K562 (cell line): Measurements from ENCODE around the gene RBMS1. TPM values are rescaled to one million over a fixed set of nuclear protein-coding genes. Genes with fewer than 3 reads are reported as not detected.

Source experiments
- polyA plus RNA-seq, 8 experiments: library from polyadenylated mRNA; depleted of rRNA in 4 of 8; stranded (reverse) in 5 of 8; unstranded in 3 of 8; fragments of >200 nt; fragmentation: Nextera tagmentation in 2 of 8; fragmentation: Illumina TruSeq in 1 of 8; extraction: Ambion mirVana in 2 of 8; extraction: Trizol in 1 of 8; gene quantifications; 2 replicates each; pipeline versions ENCODE4 v1.2.1 to v1.2.3, GENCODE V29; 2011 to 2014; ENCODE audit warnings: inconsistent platforms in 1 of 8, missing spikeins in 1 of 8
- total RNA-seq, 7 experiments: library from RNA; depleted of rRNA in 6 of 7; stranded (reverse); fragments of >200 nt in 6 of 7; fragmentation: Illumina TruSeq in 2 of 7; extraction: Trizol in 2 of 7; gene quantifications; 2 replicates each; pipeline versions ENCODE4 v1.2.1 to v1.2.3, GENCODE V29; 2011 to 2021; ENCODE audit warnings: low replicate concordance in 1 of 7
- TF ChIP-seq, protein P1 (sequence below): fragments of 200-600 bp; sonication (generic); IDR thresholded peaks from one replicate; pipeline ENCODE4 v1.6.1; 2012; ENCODE audit warnings: mild to moderate bottlenecking, low read depth, low read length, inconsistent platforms
- TF ChIP-seq, protein P2 (sequence below): IDR thresholded peaks from 2 replicates; pipeline ENCODE4 v1.6.1; 2016; ENCODE audit warnings: missing genetic modification characterization, missing compliant biosample characterization

Gene RBMS1
- total and polyA plus RNA-seq, 9 of the 15 experiments (the other 6 are each of a cell fraction or from before 2014, with no cell fraction given): 0.04 to 0.31 (median 0.09) TPM; not detected in 6

DNA sequence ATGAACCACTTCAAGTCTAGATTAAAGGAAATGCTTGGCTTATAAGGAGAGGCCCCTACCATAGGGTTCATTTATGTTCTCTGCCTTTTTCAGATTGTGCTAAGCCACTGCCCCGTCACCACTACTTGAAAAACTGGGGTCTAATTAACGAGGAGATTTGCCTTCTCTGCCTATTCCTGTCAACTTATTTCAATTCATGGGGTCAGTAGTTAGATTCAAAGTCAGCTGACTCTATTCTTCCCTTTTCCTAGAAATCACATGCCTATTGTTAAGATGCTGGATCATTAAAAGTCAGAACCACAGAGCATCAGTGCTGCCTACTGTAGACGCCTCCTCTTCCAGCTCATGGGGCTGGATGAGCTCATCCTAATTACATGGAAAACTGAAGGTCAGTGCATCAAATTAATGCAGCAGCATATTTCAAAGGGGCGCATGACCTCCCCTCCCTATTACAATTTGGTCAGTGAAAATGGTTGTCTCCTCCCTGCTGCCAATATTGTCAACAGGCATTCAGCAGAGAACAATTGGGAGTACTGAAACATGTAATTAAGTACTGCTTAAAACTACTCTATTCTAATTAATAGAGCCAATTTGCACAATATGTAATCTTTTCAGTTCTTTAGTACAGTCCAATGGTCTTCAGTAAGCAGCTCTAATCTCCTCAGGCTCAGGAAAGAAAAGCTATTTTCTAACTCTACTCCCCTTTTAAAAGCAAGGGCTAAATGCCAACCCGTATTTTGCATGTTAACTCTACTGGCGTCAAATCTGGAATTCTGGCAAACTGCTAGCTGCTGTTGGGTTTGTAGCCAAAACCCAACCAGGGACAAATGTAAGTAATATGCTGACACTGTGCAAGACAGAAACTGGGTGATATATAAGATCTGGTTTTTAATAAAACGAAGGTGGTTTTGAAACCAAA lies 176.2 kb downstream of the RBMS1 start (continued):
- TF ChIP-seq, protein P1, sequence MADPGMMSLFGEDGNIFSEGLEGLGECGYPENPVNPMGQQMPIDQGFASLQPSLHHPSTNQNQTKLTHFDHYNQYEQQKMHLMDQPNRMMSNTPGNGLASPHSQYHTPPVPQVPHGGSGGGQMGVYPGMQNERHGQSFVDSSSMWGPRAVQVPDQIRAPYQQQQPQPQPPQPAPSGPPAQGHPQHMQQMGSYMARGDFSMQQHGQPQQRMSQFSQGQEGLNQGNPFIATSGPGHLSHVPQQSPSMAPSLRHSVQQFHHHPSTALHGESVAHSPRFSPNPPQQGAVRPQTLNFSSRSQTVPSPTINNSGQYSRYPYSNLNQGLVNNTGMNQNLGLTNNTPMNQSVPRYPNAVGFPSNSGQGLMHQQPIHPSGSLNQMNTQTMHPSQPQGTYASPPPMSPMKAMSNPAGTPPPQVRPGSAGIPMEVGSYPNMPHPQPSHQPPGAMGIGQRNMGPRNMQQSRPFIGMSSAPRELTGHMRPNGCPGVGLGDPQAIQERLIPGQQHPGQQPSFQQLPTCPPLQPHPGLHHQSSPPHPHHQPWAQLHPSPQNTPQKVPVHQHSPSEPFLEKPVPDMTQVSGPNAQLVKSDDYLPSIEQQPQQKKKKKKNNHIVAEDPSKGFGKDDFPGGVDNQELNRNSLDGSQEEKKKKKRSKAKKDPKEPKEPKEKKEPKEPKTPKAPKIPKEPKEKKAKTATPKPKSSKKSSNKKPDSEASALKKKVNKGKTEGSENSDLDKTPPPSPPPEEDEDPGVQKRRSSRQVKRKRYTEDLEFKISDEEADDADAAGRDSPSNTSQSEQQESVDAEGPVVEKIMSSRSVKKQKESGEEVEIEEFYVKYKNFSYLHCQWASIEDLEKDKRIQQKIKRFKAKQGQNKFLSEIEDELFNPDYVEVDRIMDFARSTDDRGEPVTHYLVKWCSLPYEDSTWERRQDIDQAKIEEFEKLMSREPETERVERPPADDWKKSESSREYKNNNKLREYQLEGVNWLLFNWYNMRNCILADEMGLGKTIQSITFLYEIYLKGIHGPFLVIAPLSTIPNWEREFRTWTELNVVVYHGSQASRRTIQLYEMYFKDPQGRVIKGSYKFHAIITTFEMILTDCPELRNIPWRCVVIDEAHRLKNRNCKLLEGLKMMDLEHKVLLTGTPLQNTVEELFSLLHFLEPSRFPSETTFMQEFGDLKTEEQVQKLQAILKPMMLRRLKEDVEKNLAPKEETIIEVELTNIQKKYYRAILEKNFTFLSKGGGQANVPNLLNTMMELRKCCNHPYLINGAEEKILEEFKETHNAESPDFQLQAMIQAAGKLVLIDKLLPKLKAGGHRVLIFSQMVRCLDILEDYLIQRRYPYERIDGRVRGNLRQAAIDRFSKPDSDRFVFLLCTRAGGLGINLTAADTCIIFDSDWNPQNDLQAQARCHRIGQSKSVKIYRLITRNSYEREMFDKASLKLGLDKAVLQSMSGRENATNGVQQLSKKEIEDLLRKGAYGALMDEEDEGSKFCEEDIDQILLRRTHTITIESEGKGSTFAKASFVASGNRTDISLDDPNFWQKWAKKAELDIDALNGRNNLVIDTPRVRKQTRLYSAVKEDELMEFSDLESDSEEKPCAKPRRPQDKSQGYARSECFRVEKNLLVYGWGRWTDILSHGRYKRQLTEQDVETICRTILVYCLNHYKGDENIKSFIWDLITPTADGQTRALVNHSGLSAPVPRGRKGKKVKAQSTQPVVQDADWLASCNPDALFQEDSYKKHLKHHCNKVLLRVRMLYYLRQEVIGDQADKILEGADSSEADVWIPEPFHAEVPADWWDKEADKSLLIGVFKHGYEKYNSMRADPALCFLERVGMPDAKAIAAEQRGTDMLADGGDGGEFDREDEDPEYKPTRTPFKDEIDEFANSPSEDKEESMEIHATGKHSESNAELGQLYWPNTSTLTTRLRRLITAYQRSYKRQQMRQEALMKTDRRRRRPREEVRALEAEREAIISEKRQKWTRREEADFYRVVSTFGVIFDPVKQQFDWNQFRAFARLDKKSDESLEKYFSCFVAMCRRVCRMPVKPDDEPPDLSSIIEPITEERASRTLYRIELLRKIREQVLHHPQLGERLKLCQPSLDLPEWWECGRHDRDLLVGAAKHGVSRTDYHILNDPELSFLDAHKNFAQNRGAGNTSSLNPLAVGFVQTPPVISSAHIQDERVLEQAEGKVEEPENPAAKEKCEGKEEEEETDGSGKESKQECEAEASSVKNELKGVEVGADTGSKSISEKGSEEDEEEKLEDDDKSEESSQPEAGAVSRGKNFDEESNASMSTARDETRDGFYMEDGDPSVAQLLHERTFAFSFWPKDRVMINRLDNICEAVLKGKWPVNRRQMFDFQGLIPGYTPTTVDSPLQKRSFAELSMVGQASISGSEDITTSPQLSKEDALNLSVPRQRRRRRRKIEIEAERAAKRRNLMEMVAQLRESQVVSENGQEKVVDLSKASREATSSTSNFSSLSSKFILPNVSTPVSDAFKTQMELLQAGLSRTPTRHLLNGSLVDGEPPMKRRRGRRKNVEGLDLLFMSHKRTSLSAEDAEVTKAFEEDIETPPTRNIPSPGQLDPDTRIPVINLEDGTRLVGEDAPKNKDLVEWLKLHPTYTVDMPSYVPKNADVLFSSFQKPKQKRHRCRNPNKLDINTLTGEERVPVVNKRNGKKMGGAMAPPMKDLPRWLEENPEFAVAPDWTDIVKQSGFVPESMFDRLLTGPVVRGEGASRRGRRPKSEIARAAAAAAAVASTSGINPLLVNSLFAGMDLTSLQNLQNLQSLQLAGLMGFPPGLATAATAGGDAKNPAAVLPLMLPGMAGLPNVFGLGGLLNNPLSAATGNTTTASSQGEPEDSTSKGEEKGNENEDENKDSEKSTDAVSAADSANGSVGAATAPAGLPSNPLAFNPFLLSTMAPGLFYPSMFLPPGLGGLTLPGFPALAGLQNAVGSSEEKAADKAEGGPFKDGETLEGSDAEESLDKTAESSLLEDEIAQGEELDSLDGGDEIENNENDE: no peak
- TF ChIP-seq, protein P2, sequence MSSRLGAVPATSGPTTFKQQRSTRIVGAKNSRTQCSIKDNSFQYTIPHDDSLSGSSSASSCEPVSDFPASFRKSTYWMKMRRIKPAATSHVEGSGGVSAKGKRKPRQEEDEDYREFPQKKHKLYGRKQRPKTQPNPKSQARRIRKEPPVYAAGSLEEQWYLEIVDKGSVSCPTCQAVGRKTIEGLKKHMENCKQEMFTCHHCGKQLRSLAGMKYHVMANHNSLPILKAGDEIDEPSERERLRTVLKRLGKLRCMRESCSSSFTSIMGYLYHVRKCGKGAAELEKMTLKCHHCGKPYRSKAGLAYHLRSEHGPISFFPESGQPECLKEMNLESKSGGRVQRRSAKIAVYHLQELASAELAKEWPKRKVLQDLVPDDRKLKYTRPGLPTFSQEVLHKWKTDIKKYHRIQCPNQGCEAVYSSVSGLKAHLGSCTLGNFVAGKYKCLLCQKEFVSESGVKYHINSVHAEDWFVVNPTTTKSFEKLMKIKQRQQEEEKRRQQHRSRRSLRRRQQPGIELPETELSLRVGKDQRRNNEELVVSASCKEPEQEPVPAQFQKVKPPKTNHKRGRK: no peak
- TF ChIP-seq, all 486 proteins: peak for 0
